Lower lobe of right lung (tissue), 2 donors: ENCODE measurements around the gene HHIPL1. TPM values are rescaled to one million over a fixed set of nuclear protein-coding genes. Genes with fewer than 3 reads are reported as not detected.

ENCODE experiments used
- ATAC-seq, 2 donors: fragments of 200-7000 bp; cut with Tn5 transposase; one replicate each; pipeline ENCODE4 v1.9.1; 2020 to 2022; ENCODE audit warnings: mild to moderate bottlenecking in 2 of 2, moderate library complexity in 2 of 2
- DNase-seq: peaks from one replicate; pipeline ENCODE4 v3.0.0-alpha.2; 2020
- H3K27ac ChIP-seq: fragments of 200-600 bp; one replicate; pipeline ENCODE4 v1.8.0; 2022
- H3K27me3 ChIP-seq: fragments of 200-600 bp; one replicate; pipeline ENCODE4 v1.8.0; 2022; ENCODE audit warnings: low read depth
- H3K36me3 ChIP-seq: fragments of 200-600 bp; one replicate; pipeline ENCODE4 v1.8.0; 2022; ENCODE audit warnings: mild to moderate bottlenecking
- H3K4me1 ChIP-seq: fragments of 200-600 bp; one replicate; pipeline ENCODE4 v1.8.0; 2022
- H3K4me3 ChIP-seq: fragments of 200-600 bp; one replicate; pipeline ENCODE4 v1.8.0; 2022; ENCODE audit warnings: mild to moderate bottlenecking
- H3K9me3 ChIP-seq: fragments of 200-600 bp; one replicate; pipeline ENCODE4 v1.8.0; 2022
- CTCF ChIP-seq: fragments of 200-600 bp; IDR thresholded peaks from one replicate; pipeline ENCODE4 v1.8.0; 2022; ENCODE audit warnings: antibody characterized with exemption, mild to moderate bottlenecking
- intact Hi-C: fragments of 100-400 bp; cut with DNase I; formaldehyde crosslinking; loops from one replicate; pipeline ENCODE4 v1.11.0; 2022
- total RNA-seq: library from RNA; stranded (reverse); fragmentation: NEBNext Ultra II Directional; extraction: Animal tissue kit (Norgen Biotek cat#: 25700); gene quantifications from one replicate; pipeline ENCODE4 v1.2.1, GENCODE V29; 2021
- donor health status: DM: no; HTN: yes; CAD: no; lungs with severe emphysema.

Gene HHIPL1
- total RNA-seq, 1 donor from 2014 or later, result 1.6 TPM

- TF ChIP-seq CTCF, result no peak
- no peaks in the 10 kb centered on the region for H3K9me3 ChIP-seq
- DNase-seq (no peak), ATAC-seq (no peak)
- H3K27me3 ChIP-seq, result peaks cover 13% of the 10 kb centered on the region
- H3K4me3 ChIP-seq, result no peak overlapping the region
- H3K36me3 ChIP-seq, result no peaks in the 10 kb centered on the region
- no peak overlapping the region for H3K27ac ChIP-seq
- intact Hi-C loops, result loop anchor here (10.0 kb wide), 1 partner anchor 97 kb away; no protein-coding TSS in a partner anchor
- peaks cover 7% of the 10 kb centered on the region for H3K4me1 ChIP-seq
These were observed 23.0 kb upstream of the HHIPL1 start for GRCh38 chr14:99621948-99622347.

- Histone ChIP-seq H3K4me1 (peaks cover 7% of the 10 kb centered on the region), H3K4me3 (no peak overlapping the region), H3K27me3 (peaks cover 13% of the 10 kb centered on the region), H3K27ac (no peak overlapping the region), H3K9me3 (no peaks in the 10 kb centered on the region), H3K36me3 (no peaks in the 10 kb centered on the region)
- ATAC-seq (no peak), DNase-seq (no peak)
- intact Hi-C loops, result loop anchor here (10.0 kb wide), 1 partner anchor 99 kb away; no protein-coding TSS in a partner anchor
- no peak for TF ChIP-seq CTCF
These were observed 20.9 kb upstream of the HHIPL1 start for GRCh38 chr14:99624024-99624423.

- DNase-seq, result no peak
These were observed 20.0 kb upstream of the HHIPL1 start for GRCh38 chr14:99624971-99625370.

GRCh38 chr14:99625476-99625875, 19.5 kb upstream of the HHIPL1 start:
- Histone ChIP-seq H3K4me1 (peaks cover under 1% of the 10 kb centered on the region), H3K36me3 (no peaks in the 10 kb centered on the region), H3K27me3 (peaks cover 6% of the 10 kb centered on the region), H3K4me3 (no peak overlapping the region), H3K9me3 (no peaks in the 10 kb centered on the region), H3K27ac (no peak overlapping the region)
- no peak for TF ChIP-seq CTCF
- DNase-seq (no peak), ATAC-seq (no peak)
- intact Hi-C loops, result loop anchor here (10.0 kb wide), 1 partner anchor 101 kb away; no protein-coding TSS in a partner anchor

More at GRCh38 chr14:99624971-99625370, 20.0 kb upstream of the HHIPL1 start:
- Histone ChIP-seq H3K4me1 (peaks cover 6% of the 10 kb centered on the region), H3K27ac (no peak overlapping the region), H3K4me3 (no peak overlapping the region), H3K9me3 (no peaks in the 10 kb centered on the region), H3K27me3 (peaks cover 10% of the 10 kb centered on the region), H3K36me3 (no peaks in the 10 kb centered on the region)
- intact Hi-C loops, result loop anchor here (10.0 kb wide), 1 partner anchor 100 kb away; no protein-coding TSS in a partner anchor
- ATAC-seq, result no peak
- TF ChIP-seq CTCF, result no peak

- H3K9me3 ChIP-seq, result no peaks in the 10 kb centered on the region
- H3K36me3 ChIP-seq, result no peaks in the 10 kb centered on the region
- ATAC-seq (no peak), DNase-seq (no peak)
- TF ChIP-seq CTCF, result no peak
- no peak overlapping the region for H3K4me3 ChIP-seq
- no peaks in the 10 kb centered on the region for H3K4me1 ChIP-seq
- intact Hi-C loops, result loop anchor here (10.0 kb wide), 1 partner anchor 101 kb away; no protein-coding TSS in a partner anchor
- no peak overlapping the region for H3K27ac ChIP-seq
- H3K27me3 ChIP-seq, result peaks cover 6% of the 10 kb centered on the region
These were observed 18.8 kb upstream of the HHIPL1 start for GRCh38 chr14:99626041-99626648.
